ENCODE measurements around the gene MRPL53.
"Not testable (repeated sequence)": the region's sequence is repeated elsewhere in the genome, so short reads cannot be mapped to it uniquely, and the experiment has no call there.

The MRPL53 gene

GRCh38 chr2:74502147-74502719, 29.8 kb upstream of the MRPL53 start:
- no peak for DNase-seq

GRCh38 chr2:74501335-74502071, 29.0 kb upstream of the MRPL53 start:
- DNase-seq = no peak

- no peak for DNase-seq
Observed at GRCh38 chr2:74500578-74500946, 28.1 kb upstream of the MRPL53 start.

- no peak for DNase-seq
Observed at GRCh38 chr2:74499940-74500577, 27.6 kb upstream of the MRPL53 start.

GRCh38 chr2:74499267-74499939, 26.9 kb upstream of the MRPL53 start, which contains the start of gene LBX2:
Gene LBX2 (minus strand): TSS chr2:74499603. CDS start chr2:74499537, 66 bp downstream.
- DNase-seq = no peak

GRCh38 chr2:74498500-74499266, 26.2 kb upstream of the MRPL53 start:
- no peak for DNase-seq

GRCh38 chr2:74497777-74498499, 25.5 kb upstream of the MRPL53 start:
- no peak for DNase-seq

GRCh38 chr2:74496997-74497776, 24.7 kb upstream of the MRPL53 start:
- DNase-seq = no peak

- no peak for DNase-seq
Observed at GRCh38 chr2:74495440-74495839, 23.0 kb upstream of the MRPL53 start.

- DNase-seq = no peak
Observed at GRCh38 chr2:74493546-74493945, 21.1 kb upstream of the MRPL53 start.

GRCh38 chr2:74491648-74492544, 19.4 kb upstream of the MRPL53 start:
- no peak for DNase-seq

- DNase-seq = no peak
Observed at GRCh38 chr2:74489906-74490305, 17.4 kb upstream of the MRPL53 start.

- DNase-seq = no peak
Observed at GRCh38 chr2:74488643-74489481, 16.4 kb upstream of the MRPL53 start.

- DNase-seq = no peak
Observed at GRCh38 chr2:74486141-74486540, 13.7 kb upstream of the MRPL53 start.

- DNase-seq = not testable (repeated sequence)
Observed at GRCh38 chr2:74483675-74484164, 11.2 kb upstream of the MRPL53 start.

GRCh38 chr2:74482801-74483674, 10.6 kb upstream of the MRPL53 start, which contains the start of the genes CCDC142 and TTC31:
Gene CCDC142 (minus strand): TSS chr2:74482998. CDS start chr2:74482837, 161 bp downstream.
Gene TTC31 (plus strand): TSS chr2:74483081. CDS start chr2:74483096, 15 bp downstream.
- DNase-seq = peak; percentile 90 to 91

GRCh38 chr2:74481961-74482800, 9.7 kb upstream of the MRPL53 start:
- DNase-seq = no peak

All from NCI-H446 (cell line).